Esophagus squamous epithelium (tissue), 5 donors: ENCODE measurements around the gene GALNT2. TPM values are rescaled to one million over a fixed set of nuclear protein-coding genes. Genes with fewer than 3 reads are reported as not detected.

Source experiments
- DNase-seq: peaks from one replicate; lab custom pipeline; 2025; lab: John Stamatoyannopoulos, UW
- H3K27ac ChIP-seq, 4 donors: fragments of 200-600 bp; sonication (generic); one replicate each; pipeline ENCODE4 v1.5.1; 2016 to 2019; ENCODE audit warnings: mild to moderate bottlenecking in 1 of 4
- H3K27me3 ChIP-seq, 4 donors: fragments of 200-600 bp; sonication (generic); 1 replicate in 3 of 4; 2 replicates in 1 of 4; pipeline versions ENCODE4 v1.5.1 to v1.6.0; 2017 to 2021; ENCODE audit warnings: antibody characterized with exemption in 1 of 4
- H3K36me3 ChIP-seq, 3 donors: fragments of 200-600 bp; sonication (generic); one replicate each; pipeline ENCODE4 v1.5.1; 2016 to 2019
- H3K4me1 ChIP-seq, 3 donors: fragments of 200-600 bp; sonication (generic); one replicate each; pipeline ENCODE4 v1.5.1; 2017 to 2019
- H3K4me3 ChIP-seq, 4 donors: fragments of 200-600 bp; sonication (generic); 1 replicate in 3 of 4; 2 replicates in 1 of 4; pipeline ENCODE4 v1.5.1; 2016 to 2019; ENCODE audit warnings: mild to moderate bottlenecking in 2 of 4, moderate library complexity in 1 of 4
- H3K9me3 ChIP-seq, 3 donors: fragments of 200-600 bp; sonication (generic); one replicate each; pipeline ENCODE4 v1.5.1; 2016 to 2019
- POLR2A ChIP-seq, 4 donors: fragments of 450-650 bp; IDR thresholded peaks; one replicate each; pipeline ENCODE4 v1.6.1; 2017; ENCODE audit warnings: antibody characterized with exemption in 4 of 4, mild to moderate bottlenecking in 4 of 4, moderate library complexity in 3 of 4
- WGBS, 2 donors: methylation state at CpG; one replicate each; pipeline ENCODE4 v1.1.5; 2018; 5-methylcytosine and 5-hydroxymethylcytosine counted together
- intact Hi-C: fragments of 100-400 bp; cut with DNase I; formaldehyde crosslinking; loops from one replicate; pipeline ENCODE4 v1.15.0; 2022
- total RNA-seq, 4 donors: library from RNA; depleted of rRNA; stranded (reverse); fragments of >200 nt; gene quantifications; one replicate each; pipeline ENCODE4 v1.1.0, GENCODE V29; 2016
- TF ChIP-seq, protein P1 (sequence below), 6 experiments: fragments of 450-650 bp in 4 of 6; fragments of 200-600 bp in 2 of 6; sonication (generic) in 2 of 6; IDR thresholded peaks; one replicate each; pipeline ENCODE4 v1.5.1; 2016 to 2019; ENCODE audit warnings: antibody characterized with exemption in 6 of 6, mild to moderate bottlenecking in 4 of 6, moderate library complexity in 4 of 6
- donor health status: DM: yes; HTN: yes; CAD: no.

GALNT2 gene
- total RNA-seq, 4 donors from 2014 or later: 25.8 to 36.2 (median 31.0) TPM

DNA sequence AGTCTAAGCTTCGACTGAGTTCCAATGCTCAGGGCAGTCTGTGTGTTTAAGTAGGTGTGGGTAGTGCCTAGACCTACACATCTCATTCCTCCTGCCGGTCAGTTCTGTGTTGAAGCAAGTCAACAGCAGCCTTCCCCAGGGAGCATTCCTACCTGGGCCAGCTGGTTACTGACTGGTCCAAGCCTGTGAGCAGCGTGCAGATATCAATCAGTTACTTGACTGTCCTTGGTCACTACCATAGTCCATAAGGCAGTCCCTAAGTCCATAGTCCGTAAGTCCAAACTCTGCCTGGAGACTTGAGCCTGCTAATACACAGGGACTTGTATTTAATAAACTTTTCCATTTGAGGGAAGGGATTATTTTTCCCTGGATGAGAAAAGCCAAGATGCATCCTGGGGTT is 187.2 kb downstream of the GALNT2 start:
- Histone ChIP-seq H3K9me3 (no peaks in the 10 kb centered on the region), H3K36me3 (peaks cover 0 to 97% (median 15%) of the 10 kb centered on the region in 3 donors), H3K27ac (no peak overlapping the region), H3K4me3 (no peak overlapping the region), H3K27me3 (no peaks in the 10 kb centered on the region), H3K4me1 (no peaks in the 10 kb centered on the region)
- no peak for DNase-seq
- WGBS, 2 donors: 95 to 100% methylated on average over 2 to 3 of the region's 4 CpGs
- TF ChIP-seq, protein P1, sequence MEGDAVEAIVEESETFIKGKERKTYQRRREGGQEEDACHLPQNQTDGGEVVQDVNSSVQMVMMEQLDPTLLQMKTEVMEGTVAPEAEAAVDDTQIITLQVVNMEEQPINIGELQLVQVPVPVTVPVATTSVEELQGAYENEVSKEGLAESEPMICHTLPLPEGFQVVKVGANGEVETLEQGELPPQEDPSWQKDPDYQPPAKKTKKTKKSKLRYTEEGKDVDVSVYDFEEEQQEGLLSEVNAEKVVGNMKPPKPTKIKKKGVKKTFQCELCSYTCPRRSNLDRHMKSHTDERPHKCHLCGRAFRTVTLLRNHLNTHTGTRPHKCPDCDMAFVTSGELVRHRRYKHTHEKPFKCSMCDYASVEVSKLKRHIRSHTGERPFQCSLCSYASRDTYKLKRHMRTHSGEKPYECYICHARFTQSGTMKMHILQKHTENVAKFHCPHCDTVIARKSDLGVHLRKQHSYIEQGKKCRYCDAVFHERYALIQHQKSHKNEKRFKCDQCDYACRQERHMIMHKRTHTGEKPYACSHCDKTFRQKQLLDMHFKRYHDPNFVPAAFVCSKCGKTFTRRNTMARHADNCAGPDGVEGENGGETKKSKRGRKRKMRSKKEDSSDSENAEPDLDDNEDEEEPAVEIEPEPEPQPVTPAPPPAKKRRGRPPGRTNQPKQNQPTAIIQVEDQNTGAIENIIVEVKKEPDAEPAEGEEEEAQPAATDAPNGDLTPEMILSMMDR (IDR thresholded peaks at IDR 0.05): no peak
- intact Hi-C loops: no loop called here

DNA sequence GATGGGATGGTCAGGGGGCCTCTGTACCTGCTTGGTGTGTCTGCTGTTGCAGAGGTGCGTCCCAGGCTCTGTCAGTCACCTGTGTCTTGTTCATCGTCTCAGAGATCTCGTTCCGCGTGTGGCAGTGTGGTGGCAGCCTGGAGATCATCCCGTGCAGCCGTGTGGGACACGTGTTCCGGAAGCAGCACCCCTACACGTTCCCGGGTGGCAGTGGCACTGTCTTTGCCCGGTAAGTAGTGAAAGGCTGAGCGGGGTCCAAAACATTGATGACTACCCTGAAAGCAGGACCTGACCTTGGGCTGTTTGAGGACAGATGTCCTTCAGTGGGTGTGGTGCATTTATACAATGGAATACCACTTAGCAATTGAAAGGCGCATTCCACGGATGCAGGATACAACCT is 188.1 kb downstream of the GALNT2 start:
- intact Hi-C loops: no loop called here
- no peaks in the 10 kb centered on the region for H3K4me1 ChIP-seq
- no peak overlapping the region for H3K4me3 ChIP-seq
- no peaks in the 10 kb centered on the region for H3K27me3 ChIP-seq
- DNase-seq: no peak
- H3K9me3 ChIP-seq: no peaks in the 10 kb centered on the region
- peaks cover 0 to 95% (median 7%) of the 10 kb centered on the region in 3 donors for H3K36me3 ChIP-seq
- no peak overlapping the region for H3K27ac ChIP-seq
- TF ChIP-seq, protein P1 (IDR thresholded peaks at IDR 0.05): no peak
- no peak for TF ChIP-seq POLR2A (IDR thresholded peaks at IDR 0.05)
- WGBS, 2 donors: 97% methylated on average over 5 to 14 of the region's 15 CpGs

DNA sequence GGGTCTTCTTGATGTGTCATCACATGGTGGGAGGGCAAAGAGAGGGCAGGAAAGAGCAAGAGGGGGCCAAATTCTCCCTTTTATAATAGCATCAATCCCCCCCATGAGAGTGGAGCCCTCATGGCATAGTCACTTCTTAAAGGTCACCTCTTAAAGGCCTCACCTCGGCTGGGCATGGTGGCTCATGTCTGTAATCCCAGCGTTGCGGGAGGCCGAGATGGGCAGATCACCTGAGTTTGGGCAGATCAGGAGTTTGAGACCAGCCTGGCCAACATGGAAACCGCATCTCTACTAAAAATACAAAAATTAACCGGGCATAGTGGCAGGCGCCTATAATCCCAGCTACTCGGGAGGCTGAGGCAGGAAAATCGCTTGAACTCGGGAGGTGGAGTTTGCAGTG is 189.0 kb downstream of the GALNT2 start:
- DNase-seq: no peak
- Histone ChIP-seq H3K27me3 (no peaks in the 10 kb centered on the region), H3K4me1 (no peaks in the 10 kb centered on the region), H3K27ac (no peak overlapping the region), H3K4me3 (no peak overlapping the region), H3K9me3 (no peaks in the 10 kb centered on the region), H3K36me3 (peaks cover 0 to 87% (median 6%) of the 10 kb centered on the region in 3 donors)
- WGBS, 2 donors: 95 to 97% methylated on average over 7 to 10 of the region's 10 CpGs
- intact Hi-C loops: no loop called here
- no peak for TF ChIP-seq POLR2A (IDR thresholded peaks at IDR 0.05)
- TF ChIP-seq, protein P1 (IDR thresholded peaks at IDR 0.05): no peak

DNA sequence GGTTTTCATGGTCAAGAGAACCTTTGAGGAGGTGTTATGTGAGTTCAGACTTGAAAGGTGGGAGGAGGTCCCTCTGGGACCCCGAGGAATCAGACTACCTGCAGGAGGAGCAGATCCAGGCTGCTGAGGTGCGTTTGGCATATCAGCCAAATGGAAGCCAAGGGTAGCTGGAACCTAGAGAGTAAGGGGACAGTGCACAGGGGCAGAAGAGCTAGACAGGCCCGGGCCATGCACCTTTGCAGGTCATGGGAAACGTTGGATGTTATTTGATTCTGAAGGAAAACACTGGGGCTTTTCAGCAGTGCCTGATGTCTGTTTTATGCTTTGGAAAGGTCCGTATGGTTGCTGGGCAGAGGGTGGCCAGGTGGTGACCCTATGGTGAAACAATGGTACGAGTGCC is 189.9 kb downstream of the GALNT2 start:
- peaks cover 0 to 85% (median 6%) of the 10 kb centered on the region in 3 donors for H3K36me3 ChIP-seq
- no peak overlapping the region for H3K27ac ChIP-seq
- no peaks in the 10 kb centered on the region for H3K4me1 ChIP-seq
- DNase-seq: no peak
- no peak overlapping the region for H3K4me3 ChIP-seq
- no peaks in the 10 kb centered on the region for H3K27me3 ChIP-seq
- no peak for TF ChIP-seq POLR2A (IDR thresholded peaks at IDR 0.05)
- no peaks in the 10 kb centered on the region for H3K9me3 ChIP-seq
- intact Hi-C loops: no loop called here
- WGBS, 2 donors: 73 to 80% methylated on average over 6 of the region's 6 CpGs

DNA sequence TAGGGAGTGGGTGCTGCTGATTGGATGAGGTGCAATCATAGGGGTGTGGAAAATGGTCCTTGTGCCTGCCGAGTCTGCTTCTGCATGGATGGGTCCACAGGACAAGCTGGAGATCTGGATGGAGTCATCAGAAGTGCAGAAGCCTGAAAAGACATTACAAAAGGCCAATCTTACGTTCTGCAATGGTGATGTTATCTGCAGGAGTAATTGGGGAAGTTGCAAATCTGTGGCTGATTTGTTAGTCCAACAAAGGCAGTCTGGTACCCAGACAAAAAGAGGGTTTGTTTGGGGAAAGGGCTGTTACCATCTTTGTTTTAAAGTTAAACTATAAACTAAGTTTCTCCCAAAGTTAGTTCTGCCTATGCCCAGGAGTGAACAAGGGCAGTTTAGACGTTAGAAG is 192.6 kb downstream of the GALNT2 start:
- no peak for DNase-seq
- Histone ChIP-seq H3K4me3 (no peak overlapping the region), H3K9me3 (no peaks in the 10 kb centered on the region), H3K27me3 (no peaks in the 10 kb centered on the region), H3K27ac (no peak overlapping the region), H3K4me1 (no peaks in the 10 kb centered on the region), H3K36me3 (peaks cover 12 to 86% (median 20%) of the 10 kb centered on the region in 3 donors)
- intact Hi-C loops: no loop called here
- TF ChIP-seq, protein P1 (IDR thresholded peaks at IDR 0.05): no peak
- no peak for TF ChIP-seq POLR2A (IDR thresholded peaks at IDR 0.05)
- 84 to 86% methylated on average over 3 of the region's 3 CpGs for WGBS, 2 donors

DNA sequence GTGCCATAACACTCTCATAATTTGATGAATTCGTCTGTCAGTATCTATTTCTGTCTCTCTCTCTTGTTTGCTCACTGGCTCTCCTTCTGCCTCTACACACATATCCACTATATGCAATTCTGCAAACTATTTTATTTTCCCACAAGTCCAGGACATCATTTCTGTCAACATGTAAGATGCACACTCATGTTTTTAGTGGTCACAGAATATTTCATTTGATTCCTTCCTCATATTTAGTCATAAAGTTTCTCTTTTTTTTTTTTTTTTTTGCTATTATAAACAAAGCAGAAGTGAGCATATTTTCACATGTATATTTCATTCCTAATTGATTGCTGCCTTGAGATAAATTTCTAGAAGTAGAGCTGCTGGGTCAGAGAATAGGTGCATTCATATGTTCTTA is 193.8 kb downstream of the GALNT2 start:
- no peak for TF ChIP-seq POLR2A (IDR thresholded peaks at IDR 0.05)
- TF ChIP-seq, protein P1 (IDR thresholded peaks at IDR 0.05): no peak
- H3K9me3 ChIP-seq: no peaks in the 10 kb centered on the region
- no peaks in the 10 kb centered on the region for H3K27me3 ChIP-seq
- intact Hi-C loops: no loop called here
- DNase-seq: no peak
- 66 to 67% methylated on average over 1 of the region's 1 CpG for WGBS, 2 donors
- H3K4me1 ChIP-seq: no peaks in the 10 kb centered on the region
- H3K27ac ChIP-seq: no peak overlapping the region
- H3K36me3 ChIP-seq: peaks cover 6 to 86% (median 28%) of the 10 kb centered on the region in 3 donors
- no peak overlapping the region for H3K4me3 ChIP-seq
